ENCODE data around the gene POC1A. TPM values are rescaled to one million over a fixed set of nuclear protein-coding genes. Genes with fewer than 3 reads are reported as not detected.

The POC1A gene
- total RNA-seq, 1 experiment from 2014 or later = 32.2 TPM

DNA sequence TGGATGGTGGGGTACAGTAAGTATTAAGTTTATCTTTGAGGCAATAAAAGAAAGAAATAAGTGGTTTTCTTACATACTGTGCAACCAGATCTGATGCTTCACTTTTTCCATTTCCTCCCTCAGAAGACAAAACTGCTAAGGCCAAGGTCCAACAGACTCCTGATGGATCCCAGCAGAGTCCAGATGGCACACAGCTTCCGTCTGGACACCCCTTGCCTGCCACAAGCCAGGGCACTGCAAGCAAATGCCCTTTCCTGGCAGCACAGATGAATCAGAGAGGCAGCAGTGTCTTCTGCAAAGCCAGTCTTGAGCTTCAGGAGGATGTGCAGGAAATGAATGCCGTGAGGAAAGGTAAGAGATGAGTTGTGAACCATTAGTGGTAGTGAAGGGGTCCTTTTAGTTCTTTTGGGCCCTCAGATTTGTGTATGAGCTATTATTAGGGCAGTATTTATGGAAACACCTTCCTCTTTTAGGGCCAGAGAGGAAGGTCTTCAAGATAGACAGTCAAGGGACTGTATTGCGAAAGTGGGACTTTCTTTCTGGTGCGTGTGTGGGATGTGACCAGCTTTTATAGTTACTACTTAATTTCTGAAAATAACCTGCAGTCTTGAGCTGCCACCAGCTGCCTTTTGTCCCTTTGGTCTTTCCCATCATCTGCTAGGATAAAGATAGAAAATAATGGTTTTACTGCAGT lies 48.3 kb upstream of the POC1A start:
- TF ChIP-seq, protein P1, sequence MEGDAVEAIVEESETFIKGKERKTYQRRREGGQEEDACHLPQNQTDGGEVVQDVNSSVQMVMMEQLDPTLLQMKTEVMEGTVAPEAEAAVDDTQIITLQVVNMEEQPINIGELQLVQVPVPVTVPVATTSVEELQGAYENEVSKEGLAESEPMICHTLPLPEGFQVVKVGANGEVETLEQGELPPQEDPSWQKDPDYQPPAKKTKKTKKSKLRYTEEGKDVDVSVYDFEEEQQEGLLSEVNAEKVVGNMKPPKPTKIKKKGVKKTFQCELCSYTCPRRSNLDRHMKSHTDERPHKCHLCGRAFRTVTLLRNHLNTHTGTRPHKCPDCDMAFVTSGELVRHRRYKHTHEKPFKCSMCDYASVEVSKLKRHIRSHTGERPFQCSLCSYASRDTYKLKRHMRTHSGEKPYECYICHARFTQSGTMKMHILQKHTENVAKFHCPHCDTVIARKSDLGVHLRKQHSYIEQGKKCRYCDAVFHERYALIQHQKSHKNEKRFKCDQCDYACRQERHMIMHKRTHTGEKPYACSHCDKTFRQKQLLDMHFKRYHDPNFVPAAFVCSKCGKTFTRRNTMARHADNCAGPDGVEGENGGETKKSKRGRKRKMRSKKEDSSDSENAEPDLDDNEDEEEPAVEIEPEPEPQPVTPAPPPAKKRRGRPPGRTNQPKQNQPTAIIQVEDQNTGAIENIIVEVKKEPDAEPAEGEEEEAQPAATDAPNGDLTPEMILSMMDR (IDR thresholded peaks at IDR 0.05; ENCODE audit: insufficient read depth in 1 of 2, low read depth in 1 of 2, low read length in 1 of 2, severe bottlenecking in 1 of 2, unreplicated experiment in 1 of 2) = no peak
- Histone ChIP-seq H3K4me1 (peaks cover 14% of the 10 kb centered on the region), H3K36me3 (ENCODE audit: control insufficient read depth, insufficient read depth, low read length) (no peaks in the 10 kb centered on the region; the same call in none of the 2 replicates), H3K27me3 (replicated peaks; ENCODE audit: control insufficient read depth, insufficient read depth, low read length) (no peaks in the 10 kb centered on the region), H3K4me3 (ENCODE audit: low read depth, low read length) (no peak overlapping the region), H3K9me3 (no peaks in the 10 kb centered on the region)
- no peak overlapping the region for H3K4me3 Mint-ChIP-seq (ENCODE audit: unreplicated experiment)
- DNase-seq = no peak
- H3K4me1 Mint-ChIP-seq (ENCODE audit: low read depth, unreplicated experiment) = peaks cover 3% of the 10 kb centered on the region
- H3K9me3 Mint-ChIP-seq (ENCODE audit: unreplicated experiment) = no peaks in the 10 kb centered on the region
- no peak overlapping the region for H3K27ac Mint-ChIP-seq (ENCODE audit: unreplicated experiment)
- no peaks in the 10 kb centered on the region for H3K27me3 Mint-ChIP-seq (ENCODE audit: insufficient read depth, unreplicated experiment)
- POLR2A ChIA-PET = no interaction called here
- H3K36me3 Mint-ChIP-seq (ENCODE audit: insufficient read depth, unreplicated experiment) = peaks cover 89% of the 10 kb centered on the region
- BruUV-seq (replicated peaks) = no TSS peak
- CTCF ChIA-PET = interaction anchor here (2.0 kb wide), 1 partner anchor 18 kb away, joined by 7 read pairs; no protein-coding TSS in a partner anchor
- intact Hi-C loops (cut with micrococcal nuclease; ENCODE audit: unreplicated experiment) = no loop called here

- H3K36me3 ChIP-seq (ENCODE audit: control insufficient read depth, insufficient read depth, low read length) = no peaks in the 10 kb centered on the region; the same call in none of the 2 replicates
- H3K4me3 ChIP-seq (ENCODE audit: low read depth, low read length) = no peak overlapping the region
- TF ChIP-seq, protein P1 (IDR thresholded peaks at IDR 0.05; ENCODE audit: insufficient read depth in 1 of 2, low read depth in 1 of 2, low read length in 1 of 2, severe bottlenecking in 1 of 2, unreplicated experiment in 1 of 2) = no peak
- H3K27me3 ChIP-seq (replicated peaks; ENCODE audit: control insufficient read depth, insufficient read depth, low read length) = no peaks in the 10 kb centered on the region
- H3K27ac Mint-ChIP-seq (ENCODE audit: unreplicated experiment) = no peak overlapping the region
- H3K27me3 Mint-ChIP-seq (ENCODE audit: insufficient read depth, unreplicated experiment) = no peaks in the 10 kb centered on the region
- no peak overlapping the region for H3K4me3 Mint-ChIP-seq (ENCODE audit: unreplicated experiment)
- H3K36me3 Mint-ChIP-seq (ENCODE audit: insufficient read depth, unreplicated experiment) = peaks cover 75% of the 10 kb centered on the region
- H3K9me3 ChIP-seq = no peaks in the 10 kb centered on the region
- BruUV-seq (replicated peaks) = no TSS peak
- POLR2A ChIA-PET = interaction anchor here (0.9 kb wide), 1 partner anchor 9 kb away, joined by 3 read pairs; no protein-coding TSS in a partner anchor
- H3K9me3 Mint-ChIP-seq (ENCODE audit: unreplicated experiment) = no peaks in the 10 kb centered on the region
- intact Hi-C loops (cut with micrococcal nuclease; ENCODE audit: unreplicated experiment) = no loop called here
- H3K4me1 Mint-ChIP-seq (ENCODE audit: low read depth, unreplicated experiment) = peaks cover 7% of the 10 kb centered on the region
- CTCF ChIA-PET = interaction anchor here (0.5 to 2.0 kb wide), 2 partner anchors 19 to 259 kb away, joined by 4 to 7 read pairs; no protein-coding TSS in a partner anchor
- DNase-seq = no peak
- H3K4me1 ChIP-seq = peaks cover 28% of the 10 kb centered on the region
Measured at GRCh38 chr3:52200981-52201679, 46.9 kb upstream of the POC1A start.

DNA sequence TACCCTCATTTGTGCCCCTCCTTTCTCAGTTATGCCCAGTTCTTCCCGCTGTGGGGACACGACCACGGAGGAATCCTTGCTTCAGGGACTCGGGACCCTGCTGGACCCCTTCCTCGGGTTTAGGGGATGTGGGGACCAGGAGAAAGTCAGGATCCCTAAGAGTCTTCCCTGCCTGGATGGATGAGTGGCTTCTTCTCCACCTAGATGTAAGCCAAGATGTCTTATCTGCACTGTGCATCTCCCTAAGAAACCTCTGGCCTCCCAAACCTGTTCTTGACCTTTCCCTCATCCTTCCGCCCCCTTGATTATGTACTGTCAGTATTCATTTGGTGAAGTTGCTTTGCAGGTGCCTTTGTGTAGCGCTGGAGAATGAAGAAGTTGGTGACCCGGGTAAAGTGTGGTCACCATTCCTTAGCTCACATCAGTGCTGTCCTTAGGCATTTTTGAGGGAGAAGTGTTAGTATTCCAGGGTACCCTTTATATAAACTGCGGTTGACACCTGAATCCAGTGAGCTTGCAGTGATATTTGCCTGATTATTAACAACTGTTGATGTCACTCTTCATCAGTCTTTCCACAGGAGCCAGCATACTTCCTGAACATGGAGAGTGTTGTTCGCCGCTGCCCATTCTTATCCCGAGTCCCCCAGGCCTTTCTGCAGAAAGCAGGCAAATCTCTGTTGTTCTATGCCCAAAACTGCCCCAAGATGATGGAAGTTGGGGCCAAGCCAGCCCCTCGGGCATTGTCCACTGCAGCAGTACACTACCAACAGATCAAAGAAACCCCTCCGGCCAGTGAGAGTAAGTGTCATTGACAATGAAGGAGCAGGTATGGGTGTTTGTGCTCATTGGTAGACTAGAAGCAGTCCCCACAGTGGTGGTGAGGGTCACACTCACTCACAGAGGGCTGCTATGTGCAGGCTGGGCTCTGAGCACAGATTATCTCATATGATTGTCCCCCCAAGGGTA lies 44.7 kb upstream of the POC1A start:
- intact Hi-C loops (cut with micrococcal nuclease; ENCODE audit: unreplicated experiment) = loop anchor here (1.0 to 5.0 kb wide), 2 partner anchors 11 to 47 kb away; partner anchors contain the start of gene POC1A
- ChIA-PET CTCF (no interaction called here), POLR2A (no interaction called here)
- peak overlapping the region; percentile 95 for H3K4me3 ChIP-seq (ENCODE audit: low read depth, low read length)
- peak overlapping the region; percentile 98 for H3K4me3 Mint-ChIP-seq (ENCODE audit: unreplicated experiment)
- no peaks in the 10 kb centered on the region for H3K9me3 ChIP-seq
- TF ChIP-seq, protein P1 (IDR thresholded peaks at IDR 0.05; ENCODE audit: insufficient read depth in 1 of 2, low read depth in 1 of 2, low read length in 1 of 2, severe bottlenecking in 1 of 2, unreplicated experiment in 1 of 2) = no peak
- H3K4me1 ChIP-seq = peaks cover 30% of the 10 kb centered on the region
- peak overlapping the region; percentile 90 for H3K27ac Mint-ChIP-seq (ENCODE audit: unreplicated experiment)
- peaks cover 53% of the 10 kb centered on the region for H3K36me3 Mint-ChIP-seq (ENCODE audit: insufficient read depth, unreplicated experiment)
- H3K27me3 ChIP-seq (replicated peaks; ENCODE audit: control insufficient read depth, insufficient read depth, low read length) = no peaks in the 10 kb centered on the region
- peaks cover 7% of the 10 kb centered on the region for H3K4me1 Mint-ChIP-seq (ENCODE audit: low read depth, unreplicated experiment)
- no peak for DNase-seq
- H3K27me3 Mint-ChIP-seq (ENCODE audit: insufficient read depth, unreplicated experiment) = no peaks in the 10 kb centered on the region
- no peaks in the 10 kb centered on the region; the same call in none of the 2 replicates for H3K36me3 ChIP-seq (ENCODE audit: control insufficient read depth, insufficient read depth, low read length)
- TSS peak; percentile 44 for BruUV-seq (replicated peaks)
- no peaks in the 10 kb centered on the region for H3K9me3 Mint-ChIP-seq (ENCODE audit: unreplicated experiment)

All from Caco-2 (cell line).